Stimulated activated CD4-positive, alpha-beta T cell treated with anti-CD3 and anti-CD28 coated beads, Interleukin-15, amount 100 ng/mL, for 48 hours (primary cell): ENCODE data around the gene ABCG1.

Experiments used
- DNase-seq, 2 donors: peaks; one replicate each; pipeline ENCODE4 v3.0.0-alpha.2; 2020; ENCODE audit warnings: low read depth in 2 of 2

Gene ABCG1

GRCh38 chr21:42232176-42232825, 13.4 kb downstream of the ABCG1 start:
- DNase-seq: no peak

DNA sequence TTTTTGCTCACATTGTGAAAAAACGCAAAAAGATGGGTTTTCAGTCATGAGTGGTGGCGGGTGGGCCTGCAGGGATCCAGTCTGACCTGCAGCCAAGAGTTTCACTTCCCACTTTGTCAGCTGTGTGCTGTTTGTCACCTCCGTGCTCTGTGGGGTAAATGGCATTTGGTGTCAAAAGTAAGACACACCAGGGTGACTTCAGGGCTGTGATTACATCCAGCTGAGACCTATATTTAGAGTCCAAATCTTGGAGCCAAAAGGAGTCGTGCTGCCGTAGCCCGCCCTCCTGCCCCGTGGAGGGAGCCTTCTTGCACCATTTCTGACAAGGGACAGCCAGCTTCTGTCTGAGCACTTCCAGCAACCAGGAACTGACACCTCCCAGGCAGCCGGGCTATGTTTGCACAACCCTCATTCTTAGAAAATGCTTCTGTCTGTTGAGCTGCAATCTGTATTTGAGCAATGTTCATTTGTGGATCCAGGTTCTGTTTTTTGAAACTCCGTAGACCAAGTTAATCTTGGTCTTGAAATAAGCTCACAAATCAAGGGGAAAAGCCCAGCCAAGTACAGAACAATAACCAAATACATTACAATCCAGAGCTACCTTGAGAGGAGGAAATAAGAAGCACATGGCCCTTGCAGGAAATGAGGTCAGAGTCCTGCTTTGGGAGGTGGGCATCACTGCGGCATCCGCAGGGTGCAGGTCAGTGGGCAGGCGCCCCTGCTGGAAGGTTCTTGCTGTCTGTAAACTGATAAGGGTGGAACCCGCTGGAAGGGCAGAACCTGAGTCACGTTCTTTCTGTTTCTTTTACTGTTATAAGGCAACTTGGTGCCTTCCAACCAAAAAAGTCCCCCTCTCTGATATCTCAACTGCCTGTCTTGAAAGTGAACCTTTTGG, 14.4 kb downstream of the ABCG1 start:
- peak; percentile 73 to 83 for DNase-seq

DNA sequence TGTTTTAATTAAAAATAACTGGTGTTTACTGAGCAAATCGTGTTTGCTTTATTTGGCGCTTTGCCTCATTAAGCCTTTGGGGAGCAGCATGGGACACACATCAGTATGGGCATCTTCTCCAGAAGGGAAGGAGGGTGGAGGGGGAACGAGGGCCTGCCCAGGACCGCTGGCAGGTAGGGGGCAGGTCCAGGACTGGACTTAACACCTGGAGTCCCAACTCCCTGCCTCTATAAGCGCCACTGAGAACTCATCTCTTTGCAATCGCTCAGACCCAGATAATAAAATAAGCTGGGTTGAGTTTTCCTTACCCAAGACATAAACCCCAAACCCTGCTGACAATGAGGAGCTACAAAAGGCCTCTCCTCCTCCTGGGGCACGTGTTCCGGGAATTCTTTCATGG, 15.1 kb downstream of the ABCG1 start:
- DNase-seq: no peak

GRCh38 chr21:42234464-42235241, 15.7 kb downstream of the ABCG1 start:
- peak; percentile 77 to 78 for DNase-seq

DNA sequence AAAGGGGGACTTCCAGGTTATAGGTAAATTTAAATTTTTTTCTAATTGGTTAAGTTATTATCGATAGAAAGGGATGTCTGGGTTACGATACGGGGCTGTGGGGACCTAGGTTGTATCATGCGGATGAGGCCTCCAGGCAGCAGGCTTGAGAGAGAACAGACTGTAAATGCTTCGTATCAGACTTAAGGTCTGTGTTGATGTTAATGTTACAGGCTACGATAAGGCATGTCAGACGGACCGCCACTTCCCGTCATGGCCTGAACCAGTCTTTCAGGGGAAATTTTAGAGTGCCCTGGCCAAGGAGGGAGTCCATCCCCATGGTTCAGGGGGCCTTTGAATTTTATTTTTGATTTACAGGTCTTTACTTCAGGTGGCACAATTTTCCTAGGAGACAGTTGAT, 16.7 kb downstream of the ABCG1 start:
- DNase-seq: no peak

DNA sequence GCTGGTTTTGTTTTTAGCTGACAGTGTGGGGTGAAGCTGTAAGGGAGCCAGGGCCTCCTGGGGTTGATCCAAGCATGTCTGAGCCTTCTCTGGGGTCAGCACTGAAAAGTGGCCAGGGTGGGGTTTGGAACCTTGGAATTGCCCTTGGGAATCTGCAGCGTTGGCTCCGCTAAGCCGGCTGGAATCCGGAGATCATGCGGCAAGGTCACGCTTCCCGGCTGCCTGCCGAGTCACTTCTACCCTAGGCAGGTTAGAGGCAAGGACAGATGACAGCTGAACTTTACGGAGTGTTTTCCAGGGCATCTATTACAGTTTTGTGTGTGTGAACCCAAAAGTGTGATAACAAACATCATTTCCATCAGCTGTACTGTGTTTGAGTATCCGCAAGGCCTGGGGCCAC, 17.1 kb downstream of the ABCG1 start:
- DNase-seq: no peak

- DNase-seq: no peak
These were observed 17.8 kb downstream of the ABCG1 start for GRCh38 chr21:42236693-42237092.

DNA sequence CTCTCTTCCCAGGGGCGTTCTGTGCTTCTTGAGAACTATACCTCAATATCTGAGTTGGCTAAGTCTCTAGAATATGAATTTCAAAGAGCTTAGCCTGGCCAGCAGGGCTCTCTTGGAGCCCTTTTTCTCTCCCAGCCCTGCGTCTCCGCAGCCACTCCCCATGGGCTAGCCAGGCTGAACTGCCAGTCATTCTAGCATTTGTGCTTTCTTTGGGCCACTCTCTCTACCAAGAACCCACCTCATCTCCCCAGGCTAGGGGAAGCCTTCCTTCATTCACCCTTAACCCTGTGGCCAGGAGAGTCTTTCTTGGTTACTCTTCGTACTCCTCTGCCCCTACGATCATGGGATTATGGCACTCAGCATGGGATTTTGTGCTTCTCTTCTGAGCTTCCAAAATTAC, 18.2 kb downstream of the ABCG1 start:
- DNase-seq: no peak

- DNase-seq: peak in 1 of 2 donors; percentile 24
These were observed 18.6 kb downstream of the ABCG1 start for GRCh38 chr21:42237577-42237976.

DNA sequence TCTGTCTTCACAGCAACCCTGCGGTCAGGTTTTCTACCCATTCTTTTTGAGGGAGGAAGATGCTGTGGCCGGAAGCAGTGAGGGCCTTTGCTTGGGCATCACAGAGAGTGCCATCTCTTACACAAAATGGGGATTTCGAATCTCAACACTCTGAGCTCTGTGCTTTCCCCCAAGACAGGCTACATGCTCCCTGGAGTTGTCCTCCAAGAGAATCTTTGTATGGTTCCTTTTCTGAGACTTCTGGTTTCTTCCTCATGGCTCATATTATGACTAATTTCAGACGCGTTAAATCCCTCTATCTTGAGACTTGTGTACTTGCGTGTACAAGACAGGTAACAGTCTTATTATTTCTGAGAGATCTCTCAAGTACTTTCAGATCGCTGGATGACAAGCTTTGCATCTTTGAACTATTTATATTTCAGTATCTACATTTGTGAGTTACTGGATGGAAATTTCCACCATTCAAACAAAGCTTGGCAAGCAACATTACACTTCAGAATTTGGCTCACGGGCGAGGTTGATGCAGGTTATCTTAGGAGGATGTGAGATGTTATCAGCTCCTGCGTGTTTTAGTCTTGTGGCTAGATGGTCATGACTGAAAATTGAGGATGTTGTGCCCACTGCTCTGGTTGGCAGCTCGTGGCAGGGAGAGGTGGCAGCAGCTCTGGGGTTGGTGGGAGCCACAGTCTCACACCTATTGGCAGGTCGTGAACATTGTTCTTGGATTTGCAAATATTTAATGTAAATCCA, 19.4 kb downstream of the ABCG1 start:
- peak in 1 of 2 donors; percentile 24 for DNase-seq

GRCh38 chr21:42239556-42239955, 20.6 kb downstream of the ABCG1 start:
- DNase-seq: no peak

DNA sequence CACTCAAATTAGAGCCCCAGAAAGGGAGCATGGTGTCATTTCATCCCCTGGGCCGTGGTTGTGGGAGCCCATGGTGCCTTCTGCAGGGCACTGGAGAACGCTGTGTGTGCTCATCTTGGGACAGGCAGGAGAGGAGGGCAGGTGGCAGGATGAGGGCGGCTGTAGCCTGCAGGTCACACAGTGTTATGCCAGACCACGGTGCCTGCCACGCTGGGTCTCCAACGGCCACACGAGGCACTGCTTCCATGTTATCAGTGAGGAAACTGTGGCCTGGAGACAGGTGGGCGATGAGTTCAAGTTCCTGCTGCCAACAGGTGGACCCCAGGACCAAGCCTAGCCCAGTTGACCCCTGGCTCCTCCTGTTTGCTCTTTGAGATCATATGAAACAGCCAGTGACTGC, 21.0 kb downstream of the ABCG1 start:
- no peak for DNase-seq

- DNase-seq: no peak
These were observed 23.7 kb downstream of the ABCG1 start for GRCh38 chr21:42242611-42243010.

GRCh38 chr21:42243026-42243425, 24.1 kb downstream of the ABCG1 start:
- DNase-seq: no peak

GRCh38 chr21:42245331-42246193, 26.6 kb downstream of the ABCG1 start:
- no peak for DNase-seq

- DNase-seq: no peak
These were observed 28.8 kb downstream of the ABCG1 start for GRCh38 chr21:42247716-42248115.

GRCh38 chr21:42248241-42248640, 29.3 kb downstream of the ABCG1 start:
- no peak for DNase-seq

- no peak for DNase-seq
These were observed 30.1 kb downstream of the ABCG1 start for GRCh38 chr21:42248783-42249597.

GRCh38 chr21:42250422-42251403, 31.8 kb downstream of the ABCG1 start:
- no peak for DNase-seq
